ENCODE results near the gene HSP90AA1. TPM values are rescaled to one million over a fixed set of nuclear protein-coding genes. Genes with fewer than 3 reads are reported as not detected.

The HSP90AA1 gene
- total RNA-seq, 1 donor from 2014 or later: 540 TPM

DNA sequence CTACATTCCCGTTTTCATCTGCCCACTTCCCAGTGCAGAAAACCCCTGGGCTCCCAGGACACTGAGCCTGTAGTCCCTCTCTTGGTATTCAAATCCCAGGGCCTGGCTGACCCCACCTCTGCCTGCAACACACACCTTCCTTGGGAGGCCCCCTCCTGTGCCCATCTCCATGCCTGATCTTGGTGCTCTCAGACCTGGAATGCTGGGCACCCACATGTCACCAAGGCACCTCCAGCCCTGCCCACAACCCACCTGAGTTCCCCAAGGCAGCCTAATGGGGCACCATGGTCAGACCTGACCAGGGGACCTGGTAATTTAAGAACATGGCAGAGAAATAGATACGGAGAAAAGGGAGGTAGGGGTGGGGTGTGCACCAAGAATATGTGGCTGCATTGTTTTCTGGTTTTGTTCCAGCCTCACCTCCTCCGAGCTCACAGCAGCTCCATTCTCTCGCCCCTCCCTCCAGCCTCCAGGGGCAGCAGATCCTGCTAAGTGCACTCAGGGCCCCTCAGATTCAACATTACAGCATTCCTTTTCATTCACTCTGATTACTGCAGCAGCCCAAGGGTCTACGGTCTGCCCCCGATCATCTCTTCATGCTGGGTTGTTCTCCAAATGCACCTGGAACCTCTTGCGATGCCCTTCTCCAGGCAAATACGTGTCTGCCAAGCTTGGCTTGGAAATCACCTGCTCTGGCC is 9.2 kb upstream of the HSP90AA1 start:
- Histone ChIP-seq H3K36me3 (no peaks in the 10 kb centered on the region), H3K27me3 (ENCODE audit: low read depth) (no peaks in the 10 kb centered on the region), H3K27ac (no peak overlapping the region), H3K9me3 (no peaks in the 10 kb centered on the region), H3K4me1 (peaks cover 10% of the 10 kb centered on the region), H3K4me3 (no peak overlapping the region)
- DNase-seq (no peak), ATAC-seq (peak in 1 of 2 donors; percentile 22)
- TF ChIP-seq, protein P1, sequence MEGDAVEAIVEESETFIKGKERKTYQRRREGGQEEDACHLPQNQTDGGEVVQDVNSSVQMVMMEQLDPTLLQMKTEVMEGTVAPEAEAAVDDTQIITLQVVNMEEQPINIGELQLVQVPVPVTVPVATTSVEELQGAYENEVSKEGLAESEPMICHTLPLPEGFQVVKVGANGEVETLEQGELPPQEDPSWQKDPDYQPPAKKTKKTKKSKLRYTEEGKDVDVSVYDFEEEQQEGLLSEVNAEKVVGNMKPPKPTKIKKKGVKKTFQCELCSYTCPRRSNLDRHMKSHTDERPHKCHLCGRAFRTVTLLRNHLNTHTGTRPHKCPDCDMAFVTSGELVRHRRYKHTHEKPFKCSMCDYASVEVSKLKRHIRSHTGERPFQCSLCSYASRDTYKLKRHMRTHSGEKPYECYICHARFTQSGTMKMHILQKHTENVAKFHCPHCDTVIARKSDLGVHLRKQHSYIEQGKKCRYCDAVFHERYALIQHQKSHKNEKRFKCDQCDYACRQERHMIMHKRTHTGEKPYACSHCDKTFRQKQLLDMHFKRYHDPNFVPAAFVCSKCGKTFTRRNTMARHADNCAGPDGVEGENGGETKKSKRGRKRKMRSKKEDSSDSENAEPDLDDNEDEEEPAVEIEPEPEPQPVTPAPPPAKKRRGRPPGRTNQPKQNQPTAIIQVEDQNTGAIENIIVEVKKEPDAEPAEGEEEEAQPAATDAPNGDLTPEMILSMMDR (IDR thresholded peaks at IDR 0.05): no peak
- intact Hi-C loops (cut with DNase I): no loop called here

DNA sequence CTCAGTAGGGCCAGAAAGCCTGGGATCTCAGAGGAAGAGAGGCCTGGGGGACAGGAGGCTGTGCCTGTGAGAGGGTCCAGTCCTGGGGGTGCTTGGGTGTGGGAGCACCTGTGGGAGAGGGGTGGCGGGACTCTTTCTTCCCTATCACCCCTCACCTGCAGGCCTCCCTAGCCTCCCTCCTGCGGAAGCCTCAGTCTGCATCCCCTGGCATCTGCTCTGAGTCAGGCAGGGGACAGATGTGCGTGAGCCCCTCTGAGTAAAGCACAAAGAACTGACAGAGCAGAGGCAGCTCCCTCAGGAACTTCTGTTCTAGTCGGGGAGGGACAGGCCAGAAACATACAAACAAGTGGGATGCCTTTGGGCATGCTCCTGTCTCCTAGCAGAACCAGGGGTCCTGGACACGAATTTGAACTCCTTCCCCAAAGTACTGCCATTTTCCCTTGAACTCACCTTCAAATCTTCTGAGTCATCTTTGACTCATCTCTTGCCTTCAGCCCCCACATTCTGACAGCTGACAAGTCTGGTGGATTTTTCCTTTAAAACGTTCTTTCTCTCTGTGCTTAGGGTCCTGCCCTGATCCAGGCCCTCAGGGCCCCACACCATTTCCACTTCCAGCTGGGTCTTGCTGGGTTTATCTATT is 8.5 kb upstream of the HSP90AA1 start:
- no peaks in the 10 kb centered on the region for H3K9me3 ChIP-seq
- H3K36me3 ChIP-seq: no peaks in the 10 kb centered on the region
- ATAC-seq: no peak
- H3K27ac ChIP-seq: no peak overlapping the region
- peaks cover 10% of the 10 kb centered on the region for H3K4me1 ChIP-seq
- H3K4me3 ChIP-seq: no peak overlapping the region
- intact Hi-C loops (cut with DNase I): no loop called here
- TF ChIP-seq, protein P1 (IDR thresholded peaks at IDR 0.05): no peak
- H3K27me3 ChIP-seq (ENCODE audit: low read depth): no peaks in the 10 kb centered on the region
- DNase-seq: no peak

DNA sequence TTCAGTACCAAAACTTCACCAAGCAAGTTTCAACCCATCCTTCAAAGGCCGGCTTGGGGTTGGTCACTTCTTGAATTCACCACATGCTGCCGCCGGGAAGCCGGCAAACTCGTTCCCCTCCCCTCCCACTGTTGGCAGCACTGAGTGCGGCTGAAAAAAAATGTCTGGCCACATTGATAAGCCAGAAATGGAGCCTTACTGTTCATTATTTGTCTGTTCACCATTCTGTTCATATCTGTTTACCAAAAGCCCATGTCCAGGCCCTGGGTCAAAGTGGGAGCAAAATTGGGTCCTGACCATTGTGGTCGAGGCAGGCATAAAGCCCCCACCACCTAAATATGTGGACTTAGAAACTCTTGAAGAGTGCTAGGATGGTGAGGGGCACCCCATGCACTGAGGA is 7.3 kb upstream of the HSP90AA1 start:
- Histone ChIP-seq H3K27ac (no peak overlapping the region), H3K36me3 (no peaks in the 10 kb centered on the region), H3K4me3 (no peak overlapping the region), H3K4me1 (peaks cover 10% of the 10 kb centered on the region), H3K27me3 (ENCODE audit: low read depth) (no peaks in the 10 kb centered on the region), H3K9me3 (no peaks in the 10 kb centered on the region)
- TF ChIP-seq, protein P1 (IDR thresholded peaks at IDR 0.05): no peak
- DNase-seq: no peak
- ATAC-seq: no peak
- intact Hi-C loops (cut with DNase I): no loop called here

DNA sequence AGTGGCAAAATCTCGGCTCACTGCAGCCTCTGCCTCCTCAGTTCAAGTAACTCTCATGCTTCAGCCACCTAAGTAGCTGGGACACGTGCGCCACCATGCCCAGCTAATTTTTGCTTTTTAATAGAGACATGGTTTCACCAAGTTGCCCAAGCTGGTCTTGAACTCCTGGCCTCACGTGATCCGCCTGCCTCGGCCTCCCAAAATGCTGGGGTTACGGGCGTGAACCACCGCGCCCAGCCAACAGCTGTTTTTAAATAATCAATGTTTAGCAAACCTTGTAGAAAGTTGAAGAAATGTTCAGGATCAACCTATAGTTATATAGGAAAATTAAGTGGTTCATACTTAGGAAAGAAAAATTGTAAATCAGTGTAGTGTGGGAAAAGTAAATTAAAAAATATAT is 6.0 kb upstream of the HSP90AA1 start:
- no peak overlapping the region for H3K27ac ChIP-seq
- no peaks in the 10 kb centered on the region for H3K9me3 ChIP-seq
- peaks cover 22% of the 10 kb centered on the region for H3K4me1 ChIP-seq
- TF ChIP-seq, protein P1 (IDR thresholded peaks at IDR 0.05): no peak
- ATAC-seq (no peak), DNase-seq (no peak)
- intact Hi-C loops (cut with DNase I): no loop called here
- H3K4me3 ChIP-seq: no peak overlapping the region
- no peaks in the 10 kb centered on the region for H3K36me3 ChIP-seq
- H3K27me3 ChIP-seq (ENCODE audit: low read depth): no peaks in the 10 kb centered on the region

DNA sequence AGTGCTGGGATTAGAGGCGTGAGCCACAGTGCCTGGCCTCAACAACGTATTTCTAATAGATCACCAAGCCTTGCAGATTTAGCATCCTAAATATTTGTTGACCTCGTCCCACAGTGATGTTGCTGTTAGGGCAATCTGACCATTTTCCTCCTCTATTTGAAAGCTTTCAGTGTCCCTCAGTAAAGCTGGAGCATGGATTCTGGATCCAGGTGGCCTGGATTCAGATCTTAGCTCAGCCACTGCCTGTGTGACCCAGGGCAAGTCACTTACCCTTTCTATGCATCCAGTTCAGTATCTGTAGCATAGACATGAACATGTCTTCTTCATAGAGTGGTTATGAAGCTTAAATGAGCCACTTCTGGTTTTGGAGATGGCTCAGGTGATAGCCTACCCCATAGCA is 3.9 kb upstream of the HSP90AA1 start:
- Histone ChIP-seq H3K4me3 (no peak overlapping the region), H3K9me3 (no peaks in the 10 kb centered on the region), H3K27ac (no peak overlapping the region), H3K4me1 (peaks cover 17% of the 10 kb centered on the region), H3K27me3 (ENCODE audit: low read depth) (no peaks in the 10 kb centered on the region), H3K36me3 (peaks cover 4% of the 10 kb centered on the region)
- no peak for DNase-seq
- TF ChIP-seq, protein P1 (IDR thresholded peaks at IDR 0.05): no peak
- intact Hi-C loops (cut with DNase I): no loop called here
- no peak for ATAC-seq

Data from lower lobe of right lung (tissue), 2 donors.